Epithelial cell of proximal tubule (primary cell): ENCODE measurements around the gene GDF3. TPM values are rescaled to one million over a fixed set of nuclear protein-coding genes. Genes with fewer than 3 reads are reported as not detected.

ENCODE experiments used
- DNase-seq: peaks from one replicate; pipeline ENCODE4 v3.0.0-alpha.2; 2011; ENCODE audit warnings: low read depth
- H3K4me3 ChIP-seq: 2 replicates; pipeline ENCODE4 v1.5.1; 2011; ENCODE audit warnings: low read depth, mild to moderate bottlenecking, low read length
- total RNA-seq: library from RNA; depleted of rRNA; stranded (reverse); fragments of >200 nt; gene quantifications from 2 replicates; pipeline ENCODE4 v1.2.3, GENCODE V29; 2015
- TF ChIP-seq, protein P1 (sequence below): conservative IDR thresholded peaks from 2 replicates; pipeline ENCODE4 v1.5.1; 2012; ENCODE audit warnings: low read depth, mild to moderate bottlenecking, low read length

The GDF3 gene
- total RNA-seq, 1 donor from 2014 or later = not detected

GRCh38 chr12:7716381-7716780 lies 20.8 kb upstream of the GDF3 start:
- H3K4me3 ChIP-seq = no peak overlapping the region
- TF ChIP-seq, protein P1, sequence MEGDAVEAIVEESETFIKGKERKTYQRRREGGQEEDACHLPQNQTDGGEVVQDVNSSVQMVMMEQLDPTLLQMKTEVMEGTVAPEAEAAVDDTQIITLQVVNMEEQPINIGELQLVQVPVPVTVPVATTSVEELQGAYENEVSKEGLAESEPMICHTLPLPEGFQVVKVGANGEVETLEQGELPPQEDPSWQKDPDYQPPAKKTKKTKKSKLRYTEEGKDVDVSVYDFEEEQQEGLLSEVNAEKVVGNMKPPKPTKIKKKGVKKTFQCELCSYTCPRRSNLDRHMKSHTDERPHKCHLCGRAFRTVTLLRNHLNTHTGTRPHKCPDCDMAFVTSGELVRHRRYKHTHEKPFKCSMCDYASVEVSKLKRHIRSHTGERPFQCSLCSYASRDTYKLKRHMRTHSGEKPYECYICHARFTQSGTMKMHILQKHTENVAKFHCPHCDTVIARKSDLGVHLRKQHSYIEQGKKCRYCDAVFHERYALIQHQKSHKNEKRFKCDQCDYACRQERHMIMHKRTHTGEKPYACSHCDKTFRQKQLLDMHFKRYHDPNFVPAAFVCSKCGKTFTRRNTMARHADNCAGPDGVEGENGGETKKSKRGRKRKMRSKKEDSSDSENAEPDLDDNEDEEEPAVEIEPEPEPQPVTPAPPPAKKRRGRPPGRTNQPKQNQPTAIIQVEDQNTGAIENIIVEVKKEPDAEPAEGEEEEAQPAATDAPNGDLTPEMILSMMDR = peak; percentile 12
- DNase-seq = no peak

GRCh38 chr12:7712841-7713442 lies 17.4 kb upstream of the GDF3 start:
- TF ChIP-seq, protein P1 = no peak
- DNase-seq = no peak
- H3K4me3 ChIP-seq = no peak overlapping the region

DNA sequence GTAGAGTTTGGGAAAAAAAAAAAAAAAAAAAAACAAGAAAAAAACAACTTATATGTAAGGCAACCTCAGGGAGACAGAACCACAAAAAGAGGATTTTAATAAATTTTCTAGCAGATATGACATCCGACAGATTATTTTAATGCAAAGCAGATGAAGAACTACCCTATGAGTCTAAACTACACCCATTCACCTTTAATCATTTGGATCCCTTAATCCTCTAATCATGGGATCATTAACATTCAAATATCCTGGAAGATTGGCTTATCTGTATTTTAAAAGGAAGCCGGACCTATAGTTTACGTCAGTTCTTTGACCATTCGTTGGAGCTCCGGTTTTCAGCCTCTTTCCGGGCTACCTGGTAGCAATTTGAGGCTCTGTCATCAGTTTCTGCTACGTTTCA lies 15.6 kb upstream of the GDF3 start, which contains the start of gene DPPA3:
Gene DPPA3 (plus strand): TSS at position 301 of the 400 bp plus-strand sequence. CDS start 138 bp downstream, outside the sequence.
- no peak for DNase-seq
- H3K4me3 ChIP-seq = no peak within 1 kb of the TSS
- TF ChIP-seq, protein P1 = no peak

- H3K4me3 ChIP-seq = no peak overlapping the region
- TF ChIP-seq, protein P1 = no peak
- no peak for DNase-seq
Measured at GRCh38 chr12:7709969-7710675, 14.5 kb upstream of the GDF3 start.

GRCh38 chr12:7705846-7706245 lies 10.3 kb upstream of the GDF3 start:
- DNase-seq = no peak
- no peak overlapping the region for H3K4me3 ChIP-seq
- TF ChIP-seq, protein P1 = no peak

GRCh38 chr12:7695237-7695560 lies 376 bp downstream of the GDF3 start:
- TF ChIP-seq, protein P1 = no peak
- DNase-seq = no peak
- no peak overlapping the region for H3K4me3 ChIP-seq
